ENCODE results near the gene PIP4K2A.
A peak's percentile ranks its signal among the peaks of the same experiment; 100 is the strongest.

PIP4K2A gene

DNA sequence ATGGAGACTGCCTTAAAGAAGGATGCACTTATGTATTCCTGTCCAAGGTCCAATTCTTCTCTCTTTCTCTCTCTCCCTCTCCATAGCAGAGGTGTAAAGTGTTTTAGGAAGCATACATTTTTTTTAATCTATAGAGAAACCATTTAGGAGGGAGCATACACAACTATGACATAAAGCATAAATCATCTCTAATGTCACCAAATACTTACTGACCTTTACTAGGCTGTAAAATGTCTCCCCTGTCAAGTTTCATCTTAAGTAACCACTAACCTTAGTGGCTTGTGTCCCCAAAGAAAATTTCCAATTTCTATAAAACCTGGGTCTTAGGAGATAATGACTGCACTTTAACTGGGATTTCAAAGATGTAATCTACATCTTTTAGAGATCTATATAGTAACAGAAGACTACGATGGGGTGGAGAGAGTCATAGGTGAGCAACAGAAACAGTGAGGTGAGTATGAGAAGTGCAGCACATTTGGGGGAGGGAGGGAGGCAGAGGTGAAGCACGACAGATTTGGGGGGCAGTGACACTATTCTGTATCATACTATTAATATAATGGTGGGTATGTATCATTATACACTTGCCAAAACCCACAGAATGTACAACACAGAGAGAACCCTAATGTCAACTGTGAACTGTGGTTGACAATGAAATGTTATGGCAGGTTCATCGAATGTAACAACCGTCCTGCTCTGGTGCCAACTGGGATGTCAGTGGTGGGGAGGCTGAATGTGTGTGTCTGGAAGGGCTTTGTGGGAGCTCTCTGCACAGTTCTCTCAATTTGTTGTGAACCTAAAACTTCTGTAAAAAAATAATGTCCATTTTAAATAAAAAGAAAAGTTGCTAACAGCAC, 79.5 kb downstream of the PIP4K2A start:
- DNase-seq = no peak

DNA sequence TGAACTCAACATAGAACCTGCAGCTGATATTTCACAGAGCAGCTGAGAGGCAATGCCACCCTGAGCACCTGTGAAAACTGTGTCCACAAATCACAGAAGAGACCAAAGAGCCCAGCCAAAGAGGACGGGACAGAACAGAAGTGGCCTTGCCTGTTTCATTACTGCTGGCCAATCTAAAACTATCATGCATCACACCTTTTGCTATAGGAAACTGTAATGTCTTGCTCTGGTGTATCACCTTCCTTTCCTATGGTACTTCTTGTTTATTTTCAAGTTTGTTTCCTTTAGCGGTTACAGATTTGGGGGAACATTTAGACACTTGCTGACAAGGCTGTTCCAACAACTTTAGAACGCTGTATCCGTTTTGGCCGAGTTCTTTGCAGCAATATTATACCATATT, 80.3 kb downstream of the PIP4K2A start:
- DNase-seq = no peak

- DNase-seq = no peak
Observed at GRCh38 chr10:22633528-22633927, 80.8 kb downstream of the PIP4K2A start.

DNA sequence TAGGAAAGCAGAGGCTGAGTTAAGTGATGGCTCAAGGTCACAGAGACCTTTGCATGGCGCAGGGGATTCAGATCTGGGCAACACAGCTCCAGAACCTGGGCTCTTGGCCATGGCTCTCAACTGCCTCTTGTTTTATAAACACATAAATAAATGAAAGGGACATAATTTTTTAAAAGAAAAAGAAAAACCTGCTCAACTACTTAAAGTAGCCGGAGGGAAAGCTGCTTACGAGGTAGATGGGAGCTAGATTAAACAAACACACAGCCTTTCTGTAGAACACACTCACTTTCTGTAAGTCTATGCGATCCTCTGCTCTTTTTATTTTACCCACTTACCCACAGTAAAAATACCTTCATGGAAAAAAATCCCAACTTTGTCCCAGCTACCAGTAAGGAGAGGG, 81.3 kb downstream of the PIP4K2A start:
- no peak for DNase-seq

- DNase-seq = peak; percentile 29 to 57
Observed at GRCh38 chr10:22631646-22632278, 82.6 kb downstream of the PIP4K2A start.

DNA sequence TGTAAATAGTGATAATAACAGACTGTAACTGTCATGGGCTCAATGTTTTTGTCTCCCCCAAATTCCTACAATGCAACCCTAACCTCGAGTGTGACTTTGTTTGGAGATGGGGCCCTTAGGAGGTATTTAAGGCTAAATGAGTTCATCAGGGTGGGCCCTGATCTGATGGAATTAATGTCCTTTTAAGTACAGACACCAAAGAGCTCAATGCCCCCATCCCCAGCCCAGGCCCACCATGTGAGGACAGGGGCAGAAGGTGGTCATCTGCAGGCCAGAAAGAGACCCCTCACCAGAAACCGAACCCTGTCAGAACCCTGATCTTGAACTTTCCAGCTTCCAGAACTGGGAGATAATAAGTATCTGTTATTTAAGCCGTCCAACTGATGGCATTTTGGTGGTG, 83.2 kb downstream of the PIP4K2A start:
- DNase-seq = no peak

DNA sequence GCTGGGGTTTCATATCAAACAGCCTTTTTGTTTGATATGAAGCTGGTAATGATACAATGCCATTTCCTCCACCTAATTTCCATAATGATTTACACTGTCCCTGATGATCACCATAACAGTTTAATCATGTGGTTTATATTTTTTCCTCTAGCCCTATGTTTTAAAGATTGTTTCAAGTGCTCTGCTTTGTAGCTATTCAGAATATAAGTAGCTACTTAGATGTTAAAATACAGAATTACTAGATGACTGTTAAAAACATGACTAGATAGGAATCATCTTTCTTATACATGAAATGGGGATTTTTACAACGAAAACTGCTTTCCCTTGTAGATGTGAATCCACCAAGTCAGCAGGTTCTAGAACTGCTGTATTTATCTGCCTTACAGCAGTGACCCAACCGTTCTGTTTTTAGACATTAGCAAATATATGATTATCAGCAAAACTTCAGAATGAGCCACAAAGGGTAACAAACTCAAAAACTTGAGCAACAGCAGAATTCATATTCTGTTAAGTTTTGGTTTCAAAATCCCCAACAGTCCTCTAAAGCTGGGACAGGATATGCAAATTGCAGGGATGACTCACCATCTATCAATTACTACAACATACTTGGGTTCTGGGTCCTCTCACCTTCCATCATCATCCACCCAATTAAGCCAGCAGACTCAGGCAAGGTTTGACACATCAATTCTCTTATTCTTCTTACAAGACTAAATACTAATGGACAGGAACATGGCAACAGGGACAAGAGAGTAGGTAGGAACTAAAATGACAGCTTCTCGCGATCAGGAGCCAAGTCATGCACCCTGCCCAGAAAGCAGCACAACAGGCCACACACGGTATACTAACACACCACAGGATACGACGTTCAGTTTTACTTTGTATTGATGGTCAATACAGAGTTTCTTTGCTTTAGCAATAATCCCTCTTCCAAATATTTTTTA, 83.9 kb downstream of the PIP4K2A start:
- no peak for DNase-seq

DNA sequence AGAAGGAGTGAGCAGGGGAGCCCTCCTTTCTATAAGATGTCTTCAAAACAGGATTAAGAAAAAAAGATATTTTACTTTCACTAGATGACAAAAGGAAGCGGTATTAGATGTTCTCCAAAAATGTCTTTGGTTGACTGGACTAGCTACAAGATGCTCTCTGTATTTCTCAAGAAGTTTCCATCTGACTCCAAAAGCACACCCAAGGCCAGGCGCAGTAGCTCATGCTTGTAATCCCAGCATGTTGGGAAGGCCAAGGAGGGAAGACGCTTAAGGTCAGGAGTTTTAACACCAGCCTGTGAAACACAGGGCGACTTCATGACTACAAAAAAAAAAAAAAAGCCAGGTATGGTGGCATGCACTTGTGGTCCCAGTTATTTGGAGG, 84.5 kb downstream of the PIP4K2A start:
- DNase-seq = no peak

DNA sequence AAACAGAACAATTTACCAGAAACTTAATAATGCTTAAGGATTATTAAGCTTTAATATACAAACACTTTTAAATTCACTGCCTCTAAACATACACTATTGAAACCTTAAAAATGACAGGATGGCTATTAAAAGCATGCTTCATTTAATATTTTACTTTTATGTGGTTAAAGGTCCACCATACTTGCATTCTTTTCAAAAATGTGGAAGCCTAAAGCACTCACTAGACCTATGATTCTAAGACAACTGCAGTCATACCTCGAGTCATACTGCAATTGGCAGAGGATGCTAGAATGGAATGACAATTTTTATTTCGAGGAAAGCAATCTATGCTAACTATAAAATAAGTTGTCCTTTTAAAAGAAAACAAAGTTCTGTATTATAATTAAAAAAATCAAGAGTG, 85.3 kb downstream of the PIP4K2A start:
- DNase-seq = no peak

GRCh38 chr10:22628309-22628708, 86.1 kb downstream of the PIP4K2A start:
- DNase-seq = no peak

DNA sequence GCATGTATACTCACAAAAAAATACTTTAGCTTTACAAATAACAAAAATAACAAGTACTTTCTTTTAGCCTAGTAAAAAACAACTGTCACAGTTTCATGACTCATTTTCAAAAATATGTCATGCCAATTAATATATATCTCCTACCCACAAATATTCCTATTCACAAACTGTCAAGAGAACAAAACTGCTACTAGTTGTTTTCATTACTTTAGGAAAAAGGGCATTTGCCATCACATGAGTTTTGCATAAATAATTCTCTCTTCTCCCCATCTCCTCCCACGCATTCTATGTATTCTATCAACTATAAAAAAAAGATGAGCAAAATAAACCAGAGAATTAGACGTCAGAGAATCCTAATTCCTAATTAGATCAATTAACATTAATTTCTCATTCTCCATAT, 87.6 kb downstream of the PIP4K2A start:
- DNase-seq = no peak

- no peak for DNase-seq
Observed at GRCh38 chr10:22625516-22626290, 88.7 kb downstream of the PIP4K2A start.

DNA sequence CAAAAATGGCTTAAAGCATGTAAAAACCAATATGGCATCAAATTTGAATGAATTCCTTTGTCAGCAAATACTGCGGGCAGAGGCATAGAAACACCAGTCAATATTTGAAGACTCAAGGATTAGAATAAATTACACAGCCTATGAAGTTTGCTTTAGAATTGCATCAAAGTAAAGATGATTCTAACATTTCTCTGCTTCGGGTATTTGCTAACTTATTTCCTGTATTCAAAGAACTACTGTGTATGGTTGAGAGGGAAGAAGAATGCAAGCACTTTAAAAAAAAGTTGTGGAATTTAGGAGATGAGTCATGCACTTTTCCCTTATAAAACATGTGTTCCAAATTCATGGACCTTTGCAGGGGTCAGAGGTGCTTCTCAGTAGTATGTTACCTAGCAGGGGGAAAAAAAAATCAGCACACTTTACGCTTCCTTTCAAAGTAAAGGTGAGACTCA, 90.1 kb downstream of the PIP4K2A start:
- no peak for DNase-seq

- no peak for DNase-seq
Observed at GRCh38 chr10:22623633-22624253, 90.6 kb downstream of the PIP4K2A start.

DNA sequence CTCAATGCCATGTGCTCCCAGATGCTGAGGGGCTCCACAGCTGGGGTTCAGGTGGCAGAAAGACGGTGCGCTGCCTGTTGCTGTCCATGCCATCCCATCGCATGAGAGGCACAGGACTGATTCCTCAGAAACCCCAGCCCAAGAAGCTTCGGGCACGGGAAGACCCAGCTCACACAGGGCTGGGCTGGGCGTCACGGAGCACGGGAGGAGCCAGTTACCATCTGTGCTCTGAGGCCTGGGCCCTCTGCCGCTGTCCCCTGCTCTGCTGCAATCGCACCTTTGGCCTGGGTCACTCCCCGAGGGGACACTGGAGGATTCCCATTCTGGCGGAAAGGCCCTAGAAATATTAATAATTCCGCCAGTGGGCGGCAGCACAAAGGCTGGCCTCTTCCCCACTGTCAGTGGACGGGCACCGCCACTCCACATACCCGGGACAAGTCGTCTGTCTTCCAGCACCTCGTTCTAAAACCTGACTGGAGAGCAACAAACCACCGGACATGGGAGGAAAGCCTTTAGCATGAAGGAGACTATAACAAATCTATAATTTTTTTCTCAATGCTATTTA, 92.1 kb downstream of the PIP4K2A start:
- no peak for DNase-seq

DNA sequence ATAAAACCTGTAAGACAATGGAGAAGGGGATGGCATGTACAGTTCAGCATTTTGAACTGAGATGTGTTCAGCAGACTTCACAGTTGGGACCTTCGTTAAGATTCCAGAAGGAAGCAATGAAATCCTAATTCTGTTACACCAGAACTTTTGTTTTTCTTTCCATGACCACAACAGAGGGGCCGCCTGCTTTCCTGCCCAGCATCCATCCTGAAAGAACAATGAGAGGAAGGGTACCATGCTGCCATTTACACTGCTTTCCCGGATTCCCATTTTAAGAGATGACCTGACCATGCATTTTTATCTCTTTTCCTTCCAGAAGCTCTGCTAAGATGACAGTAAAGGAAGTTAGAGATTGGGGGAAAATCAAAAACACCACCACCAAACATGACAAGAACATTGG, 92.7 kb downstream of the PIP4K2A start:
- DNase-seq = no peak

GRCh38 chr10:22620929-22621328, 93.4 kb downstream of the PIP4K2A start:
- DNase-seq = no peak

- peak; percentile 9 to 51 for DNase-seq
Observed at GRCh38 chr10:22620140-22620857, 94.1 kb downstream of the PIP4K2A start.

DNA sequence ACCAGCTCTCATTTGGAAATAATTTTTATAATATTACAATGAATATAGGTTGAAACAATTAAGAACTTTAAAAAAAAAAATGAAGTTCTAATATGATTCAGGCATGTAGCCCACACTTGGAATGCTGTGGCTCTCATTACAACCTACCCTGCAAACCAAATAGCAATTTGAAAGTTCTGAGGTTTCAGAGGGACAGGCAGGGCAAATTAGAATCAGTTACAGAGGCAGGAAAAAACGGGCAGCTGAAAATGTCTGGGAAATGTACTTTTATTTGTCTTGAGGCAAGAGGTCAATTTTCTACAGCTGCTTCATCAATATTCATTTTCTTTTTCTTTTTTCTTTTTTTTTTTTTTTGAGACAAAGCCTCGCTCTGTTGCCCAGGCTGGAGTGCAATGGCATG, 95.3 kb downstream of the PIP4K2A start:
- DNase-seq = no peak

GRCh38 chr10:22618078-22618785, 96.1 kb downstream of the PIP4K2A start:
- no peak for DNase-seq

Data from SHP77 (cell line).